ENCODE measurements around the gene EGR1.

DNA sequence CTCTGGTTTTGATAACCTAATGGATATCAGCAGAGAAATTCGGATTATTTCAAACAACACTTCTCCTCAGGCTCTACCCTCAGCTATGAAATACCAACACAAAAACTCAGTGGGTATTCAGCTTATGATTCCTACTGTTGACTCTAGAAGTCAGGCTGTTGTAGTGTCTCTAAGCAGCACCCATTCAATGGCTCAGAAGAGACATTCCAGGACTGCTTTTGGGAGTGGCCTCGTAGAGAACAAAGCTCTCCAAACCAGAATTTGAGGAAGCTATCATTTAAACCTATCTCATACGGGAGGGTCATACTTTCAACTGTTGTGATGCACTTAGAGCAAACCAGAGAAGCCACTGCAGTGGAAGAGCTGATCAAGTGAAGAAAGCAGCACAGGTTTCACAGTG is 43.7 kb downstream of the EGR1 start:
- TF ChIP-seq RAD21 (IDR thresholded peaks at IDR 0.05; ENCODE audit: low read depth), result no peak
- TF ChIP-seq SP1 (IDR thresholded peaks at IDR 0.05; ENCODE audit: low read depth), result no peak
- TF ChIP-seq, protein P1, sequence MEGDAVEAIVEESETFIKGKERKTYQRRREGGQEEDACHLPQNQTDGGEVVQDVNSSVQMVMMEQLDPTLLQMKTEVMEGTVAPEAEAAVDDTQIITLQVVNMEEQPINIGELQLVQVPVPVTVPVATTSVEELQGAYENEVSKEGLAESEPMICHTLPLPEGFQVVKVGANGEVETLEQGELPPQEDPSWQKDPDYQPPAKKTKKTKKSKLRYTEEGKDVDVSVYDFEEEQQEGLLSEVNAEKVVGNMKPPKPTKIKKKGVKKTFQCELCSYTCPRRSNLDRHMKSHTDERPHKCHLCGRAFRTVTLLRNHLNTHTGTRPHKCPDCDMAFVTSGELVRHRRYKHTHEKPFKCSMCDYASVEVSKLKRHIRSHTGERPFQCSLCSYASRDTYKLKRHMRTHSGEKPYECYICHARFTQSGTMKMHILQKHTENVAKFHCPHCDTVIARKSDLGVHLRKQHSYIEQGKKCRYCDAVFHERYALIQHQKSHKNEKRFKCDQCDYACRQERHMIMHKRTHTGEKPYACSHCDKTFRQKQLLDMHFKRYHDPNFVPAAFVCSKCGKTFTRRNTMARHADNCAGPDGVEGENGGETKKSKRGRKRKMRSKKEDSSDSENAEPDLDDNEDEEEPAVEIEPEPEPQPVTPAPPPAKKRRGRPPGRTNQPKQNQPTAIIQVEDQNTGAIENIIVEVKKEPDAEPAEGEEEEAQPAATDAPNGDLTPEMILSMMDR (IDR thresholded peaks at IDR 0.05 in 2 of 3, conservative IDR thresholded peaks at IDR 0.05 in 1 of 3; ENCODE audit: borderline replicate concordance in 1 of 3, insufficient read depth in 1 of 3, low read depth in 2 of 3, low read length in 2 of 3), result no peak
- TF ChIP-seq, protein P2, sequence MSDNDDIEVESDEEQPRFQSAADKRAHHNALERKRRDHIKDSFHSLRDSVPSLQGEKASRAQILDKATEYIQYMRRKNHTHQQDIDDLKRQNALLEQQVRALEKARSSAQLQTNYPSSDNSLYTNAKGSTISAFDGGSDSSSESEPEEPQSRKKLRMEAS (IDR thresholded peaks at IDR 0.05), result no peak
- TF ChIP-seq CEBPB (IDR thresholded peaks at IDR 0.05; ENCODE audit: low read depth), result no peak
